H9 (cell line): Measurements from ENCODE around the gene EEF1A2. TPM values are rescaled to one million over a fixed set of nuclear protein-coding genes. Genes with fewer than 3 reads are reported as not detected.

ENCODE experiments used
- DNase-seq: peaks from one replicate; pipeline ENCODE4 v3.0.0-alpha.2; 2017
- H2AFZ ChIP-seq: one replicate; pipeline ENCODE4 v1.6.1; 2013; ENCODE audit warnings: mild to moderate bottlenecking, low read length, control low read depth, moderate library complexity
- H2AK5ac ChIP-seq: 2 replicates; pipeline ENCODE4 v1.6.1; 2013; ENCODE audit warnings: low read length, control low read depth, mixed read lengths; ENCODE audit not compliant: insufficient read length
- H2BK120ac ChIP-seq: one replicate; pipeline ENCODE4 v1.6.1; 2013; ENCODE audit warnings: low read depth, mild to moderate bottlenecking, low read length, control low read depth, inconsistent platforms; ENCODE audit not compliant: poor library complexity, severe bottlenecking
- H2BK12ac ChIP-seq: 2 replicates; pipeline ENCODE4 v1.6.1; 2013; ENCODE audit warnings: low read length, control low read depth, mixed read lengths, low read depth; ENCODE audit not compliant: insufficient read length
- H2BK15ac ChIP-seq: 2 replicates; pipeline ENCODE4 v1.6.1; 2013; ENCODE audit warnings: low read depth, low read length, control low read depth
- H2BK20ac ChIP-seq: one replicate; pipeline ENCODE4 v1.6.1; 2013; ENCODE audit warnings: low read depth, mild to moderate bottlenecking, low read length, control low read depth, inconsistent platforms; ENCODE audit not compliant: poor library complexity, severe bottlenecking
- H2BK5ac ChIP-seq: 2 replicates; pipeline ENCODE4 v1.6.1; 2013; ENCODE audit warnings: low read length, control low read depth, mixed read lengths; ENCODE audit not compliant: insufficient read length
- H3K14ac ChIP-seq: 2 replicates; pipeline ENCODE4 v1.6.1; 2013; ENCODE audit warnings: low read length, control low read depth; ENCODE audit not compliant: insufficient read depth
- H3K18ac ChIP-seq: 2 replicates; pipeline ENCODE4 v1.6.1; 2013; ENCODE audit warnings: low read depth, mild to moderate bottlenecking, mixed read lengths, low read length, control low read depth; ENCODE audit not compliant: insufficient read length
- H3K23ac ChIP-seq: 2 replicates; pipeline ENCODE4 v1.6.1; 2013; ENCODE audit warnings: low read length, control low read depth, mixed read lengths, low read depth; ENCODE audit not compliant: insufficient read length
- H3K23me2 ChIP-seq: 2 replicates; pipeline ENCODE4 v1.6.1; 2013; ENCODE audit warnings: low read depth, mild to moderate bottlenecking, mixed read lengths, low read length, control low read depth; ENCODE audit not compliant: insufficient read length, poor library complexity, severe bottlenecking
- H3K27ac ChIP-seq: 2 replicates; pipeline ENCODE4 v1.5.1; 2013; ENCODE audit warnings: low read length, control low read depth, mixed read lengths, low read depth; ENCODE audit not compliant: insufficient read length
- H3K27me3 ChIP-seq: 2 replicates; pipeline ENCODE4 v1.6.1; 2013; ENCODE audit warnings: low read length, control low read depth, inconsistent platforms; ENCODE audit not compliant: insufficient read depth
- H3K4ac ChIP-seq: 2 replicates; pipeline ENCODE4 v1.6.1; 2013; ENCODE audit warnings: low read depth, mild to moderate bottlenecking, control low read depth, inconsistent platforms, low read length, moderate library complexity
- H3K4me1 ChIP-seq: 2 replicates; pipeline ENCODE4 v1.6.1; 2013; ENCODE audit warnings: low read length, control low read depth, inconsistent platforms; ENCODE audit not compliant: insufficient read depth
- H3K4me2 ChIP-seq: 2 replicates; pipeline ENCODE4 v1.6.1; 2013; ENCODE audit warnings: low read length, control low read depth, mixed read lengths; ENCODE audit not compliant: insufficient read length, insufficient read depth
- H3K56ac ChIP-seq: 2 replicates; pipeline ENCODE4 v1.6.1; 2013; ENCODE audit warnings: low read depth, mild to moderate bottlenecking, mixed read lengths, low read length, control low read depth; ENCODE audit not compliant: insufficient read length
- H3K79me1 ChIP-seq: 2 replicates; pipeline ENCODE4 v1.6.1; 2013; ENCODE audit warnings: low read depth, mild to moderate bottlenecking, moderate library complexity, low read length, control low read depth, inconsistent platforms; ENCODE audit not compliant: insufficient read depth, poor library complexity, severe bottlenecking
- H3K79me2 ChIP-seq: 2 replicates; pipeline ENCODE4 v1.6.1; 2013; ENCODE audit warnings: low read length, control low read depth, inconsistent platforms; ENCODE audit not compliant: insufficient read depth
- H3K9ac ChIP-seq: 2 replicates; pipeline ENCODE4 v1.6.1; 2013; ENCODE audit warnings: low read length, control low read depth, mixed read lengths; ENCODE audit not compliant: insufficient read length; ENCODE audit errors: extremely low read depth
- H3K9me3 ChIP-seq: one replicate; pipeline ENCODE4 v1.6.1; 2013; ENCODE audit warnings: low read depth, low read length, inconsistent platforms; ENCODE audit not compliant: control insufficient read depth
- H3T11ph ChIP-seq: one replicate; pipeline ENCODE4 v1.6.1; 2013; ENCODE audit warnings: mild to moderate bottlenecking, low read length, control low read depth, inconsistent platforms
- H4K20me1 ChIP-seq: one replicate; pipeline ENCODE4 v1.6.1; 2013; ENCODE audit not compliant: control insufficient read depth, insufficient read length, insufficient read depth
- H4K5ac ChIP-seq: 2 replicates; pipeline ENCODE4 v1.6.1; 2013; ENCODE audit warnings: low read depth, mild to moderate bottlenecking, mixed read lengths, low read length, control low read depth; ENCODE audit not compliant: insufficient read length
- H4K8ac ChIP-seq: replicated peaks from 2 replicates; pipeline ENCODE4 v1.6.1; 2013; ENCODE audit warnings: low read length, control low read depth, mixed read lengths, low read depth; ENCODE audit not compliant: insufficient read length
- H4K91ac ChIP-seq: 2 replicates; pipeline ENCODE4 v1.6.1; 2013; ENCODE audit warnings: low read depth, mild to moderate bottlenecking, moderate library complexity, mixed read lengths, low read length, control low read depth; ENCODE audit not compliant: insufficient read length
- H3K27ac Mint-ChIP-seq, 3 experiments: 2 replicates in 2 of 3; 3 replicates in 1 of 3; pipeline ENCODE4 v1.8.0; 2020 to 2021; ENCODE audit warnings: mixed read lengths in 3 of 3, mild to moderate bottlenecking in 1 of 3, moderate library complexity in 1 of 3
- H3K27me3 Mint-ChIP-seq: 2 replicates; pipeline ENCODE4 v1.8.0; 2021; ENCODE audit warnings: low read depth, mild to moderate bottlenecking, moderate library complexity, mixed read lengths
- H3K36me3 Mint-ChIP-seq, 3 experiments: 2 replicates in 2 of 3; 3 replicates in 1 of 3; pipeline ENCODE4 v1.8.0; 2020 to 2021; ENCODE audit warnings: low read depth in 3 of 3, mixed read lengths in 3 of 3; ENCODE audit not compliant: insufficient read depth in 1 of 3
- H3K4me1 Mint-ChIP-seq, 2 experiments: 2 replicates each; pipeline ENCODE4 v1.8.0; 2020; ENCODE audit warnings: mixed read lengths in 2 of 2
- H3K4me3 Mint-ChIP-seq, 2 experiments: 2 replicates in 1 of 2; 3 replicates in 1 of 2; pipeline ENCODE4 v1.8.0; 2020 to 2021; ENCODE audit warnings: mild to moderate bottlenecking in 2 of 2, mixed read lengths in 2 of 2, moderate library complexity in 1 of 2
- H3K9me3 Mint-ChIP-seq, 2 experiments: 2 replicates in 1 of 2; 3 replicates in 1 of 2; pipeline ENCODE4 v1.8.0; 2020; ENCODE audit warnings: mild to moderate bottlenecking in 2 of 2, mixed read lengths in 2 of 2, moderate library complexity in 1 of 2
- WGBS: extraction: QIAGEN DNeasy Blood & Tissue Kit; methylation state at CpG from one replicate; pipeline ENCODE4 v1.1.7; 2013; ENCODE audit warnings: missing lambda C conversion rate, low lambda C conversion rate, mixed read lengths; ENCODE audit not compliant: insufficient read length; ENCODE audit errors: extremely low coverage; 5-methylcytosine and 5-hydroxymethylcytosine counted together
- total RNA-seq: library from RNA; stranded (reverse); gene quantifications from 2 replicates; pipeline ENCODE4 v1.2.1, GENCODE V29; 2021
- TF ChIP-seq, protein P1 (sequence below): fragments of 200-600 bp; sonication (generic); conservative IDR thresholded peaks from 3 replicates; pipeline ENCODE4 v1.8.0; 2021; ENCODE audit warnings: antibody characterized with exemption, mild to moderate bottlenecking

The EEF1A2 gene
- total RNA-seq, 1 experiment from 2014 or later = 27.4 TPM

DNA sequence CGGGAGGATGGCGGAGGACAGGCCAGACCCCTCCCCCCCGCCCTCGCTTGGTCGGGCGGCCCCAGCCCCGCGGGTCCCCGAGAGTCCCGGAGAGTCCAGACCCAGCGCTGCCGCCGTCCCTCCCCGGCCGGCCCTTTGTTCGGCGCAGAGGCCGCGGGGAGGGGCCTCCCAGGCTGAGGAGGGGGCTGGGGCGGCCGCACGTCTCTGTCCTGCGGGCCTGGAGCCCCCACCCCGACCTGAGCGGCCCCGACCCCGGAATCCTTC lies 27.2 kb downstream of the EEF1A2 start:
- Histone ChIP-seq H2BK5ac (no peak overlapping the region), H3K18ac (no peak overlapping the region), H3K9me3 (no peaks in the 10 kb centered on the region), H3K4me2 (peak overlapping the region; percentile 25), H3K56ac (no peak overlapping the region), H3K23me2 (no peaks in the 10 kb centered on the region), H3K14ac (no peak overlapping the region; the same call in 1 of the 2 replicates), H4K5ac (no peak overlapping the region), H3K79me2 (peaks cover 6% of the 10 kb centered on the region; the same call in 1 of the 2 replicates), H3K79me1 (no peaks in the 10 kb centered on the region), H2BK20ac (no peak overlapping the region), H3K27ac (no peak overlapping the region), H2AFZ (no peak overlapping the region), H3T11ph (no peak overlapping the region), H2BK12ac (no peak overlapping the region), H2AK5ac (no peak overlapping the region), H3K4me1 (no peaks in the 10 kb centered on the region), H4K8ac (no peak overlapping the region), H3K23ac (no peak overlapping the region), H4K20me1 (no peaks in the 10 kb centered on the region), H2BK120ac (no peak overlapping the region), H3K9ac (no peak overlapping the region), H3K4ac (no peak overlapping the region), H4K91ac (no peak overlapping the region), H2BK15ac (no peak overlapping the region), H3K27me3 (no peaks in the 10 kb centered on the region)
- Mint-ChIP-seq H3K4me1 (peaks cover 17 to 29% of the 10 kb centered on the region in 2 experiments), H3K4me3 (peak overlapping the region; percentile 70 to 81; a peak in 4 of 5 replicates), H3K27me3 (peaks cover 31% of the 10 kb centered on the region), H3K27ac (no peak overlapping the region), H3K36me3 (0 out of 7 replicates have a peak, but pooled peaks cover 0 to 5% (median 0%) of the 10 kb centered on the region in 3 experiments), H3K9me3 (no peaks in the 10 kb centered on the region; a peak in 1 of 5 replicates)
- TF ChIP-seq, protein P1, sequence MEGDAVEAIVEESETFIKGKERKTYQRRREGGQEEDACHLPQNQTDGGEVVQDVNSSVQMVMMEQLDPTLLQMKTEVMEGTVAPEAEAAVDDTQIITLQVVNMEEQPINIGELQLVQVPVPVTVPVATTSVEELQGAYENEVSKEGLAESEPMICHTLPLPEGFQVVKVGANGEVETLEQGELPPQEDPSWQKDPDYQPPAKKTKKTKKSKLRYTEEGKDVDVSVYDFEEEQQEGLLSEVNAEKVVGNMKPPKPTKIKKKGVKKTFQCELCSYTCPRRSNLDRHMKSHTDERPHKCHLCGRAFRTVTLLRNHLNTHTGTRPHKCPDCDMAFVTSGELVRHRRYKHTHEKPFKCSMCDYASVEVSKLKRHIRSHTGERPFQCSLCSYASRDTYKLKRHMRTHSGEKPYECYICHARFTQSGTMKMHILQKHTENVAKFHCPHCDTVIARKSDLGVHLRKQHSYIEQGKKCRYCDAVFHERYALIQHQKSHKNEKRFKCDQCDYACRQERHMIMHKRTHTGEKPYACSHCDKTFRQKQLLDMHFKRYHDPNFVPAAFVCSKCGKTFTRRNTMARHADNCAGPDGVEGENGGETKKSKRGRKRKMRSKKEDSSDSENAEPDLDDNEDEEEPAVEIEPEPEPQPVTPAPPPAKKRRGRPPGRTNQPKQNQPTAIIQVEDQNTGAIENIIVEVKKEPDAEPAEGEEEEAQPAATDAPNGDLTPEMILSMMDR = no peak
- DNase-seq = no peak
- no CpG with 5 or more reads among the region's 27 CpGs for WGBS
